ENCODE data around the gene TXNDC12. TPM values are rescaled to one million over a fixed set of nuclear protein-coding genes. Genes with fewer than 3 reads are reported as not detected.
A peak's percentile ranks its signal among the peaks of the same experiment; 100 is the strongest.
"Not testable (repeated sequence)": the region's sequence is repeated elsewhere in the genome, so short reads cannot be mapped to it uniquely, and the experiment has no call there.

The TXNDC12 gene
- polyA plus RNA-seq, 3 donors = 24.3 to 125 (median 121) TPM

- H2AFZ ChIP-seq (ENCODE audit: insufficient read depth, low read depth, low read length, poor library complexity, severe bottlenecking) = no peak overlapping the region
- peaks cover 50% of the 10 kb centered on the region for H4K20me1 ChIP-seq (ENCODE audit: insufficient read depth, low read length)
- peak overlapping the region; percentile 98 to 100 for H3K4me3 Mint-ChIP-seq
- intact Hi-C loops (cut with micrococcal nuclease) = loop anchor here (10.0 kb wide), 2 partner anchors 351 to 641 kb away; partner anchors contain the start of genes COA7 (in 1 of the 2), ORC1 (in 1 of the 2) and PRPF38A (in 1 of the 2)
- H3K36me3 ChIP-seq (replicated peaks in 1 of 2; ENCODE audit: control insufficient read depth in 1 of 2, insufficient read depth in 2 of 2, low read length in 2 of 2) = peaks cover 17 to 23% of the 10 kb centered on the region in 2 donors
- TF ChIP-seq, protein P1, sequence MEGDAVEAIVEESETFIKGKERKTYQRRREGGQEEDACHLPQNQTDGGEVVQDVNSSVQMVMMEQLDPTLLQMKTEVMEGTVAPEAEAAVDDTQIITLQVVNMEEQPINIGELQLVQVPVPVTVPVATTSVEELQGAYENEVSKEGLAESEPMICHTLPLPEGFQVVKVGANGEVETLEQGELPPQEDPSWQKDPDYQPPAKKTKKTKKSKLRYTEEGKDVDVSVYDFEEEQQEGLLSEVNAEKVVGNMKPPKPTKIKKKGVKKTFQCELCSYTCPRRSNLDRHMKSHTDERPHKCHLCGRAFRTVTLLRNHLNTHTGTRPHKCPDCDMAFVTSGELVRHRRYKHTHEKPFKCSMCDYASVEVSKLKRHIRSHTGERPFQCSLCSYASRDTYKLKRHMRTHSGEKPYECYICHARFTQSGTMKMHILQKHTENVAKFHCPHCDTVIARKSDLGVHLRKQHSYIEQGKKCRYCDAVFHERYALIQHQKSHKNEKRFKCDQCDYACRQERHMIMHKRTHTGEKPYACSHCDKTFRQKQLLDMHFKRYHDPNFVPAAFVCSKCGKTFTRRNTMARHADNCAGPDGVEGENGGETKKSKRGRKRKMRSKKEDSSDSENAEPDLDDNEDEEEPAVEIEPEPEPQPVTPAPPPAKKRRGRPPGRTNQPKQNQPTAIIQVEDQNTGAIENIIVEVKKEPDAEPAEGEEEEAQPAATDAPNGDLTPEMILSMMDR (IDR thresholded peaks at IDR 0.05) = no peak
- no CpG with 5 or more reads among the region's 1 CpG for WGBS (ENCODE audit: insufficient coverage)
- no peaks in the 10 kb centered on the region for H3K27me3 Mint-ChIP-seq (ENCODE audit: low read depth in 3 of 3)
- peak overlapping the region in 1 of 3 experiments; percentile 89 for H3K4me3 ChIP-seq (replicated peaks in 1 of 3; ENCODE audit: low read depth in 2 of 3, low read length in 3 of 3)
- no peak for DNase-seq
- no peak overlapping the region for H3K9ac ChIP-seq (ENCODE audit: insufficient read depth, low read length, poor library complexity, severe bottlenecking)
- H3K27ac ChIP-seq (ENCODE audit: low read depth in 1 of 2, low read length in 2 of 2) = no peak overlapping the region
- H3K9me3 ChIP-seq (replicated peaks in 1 of 2; ENCODE audit: control insufficient read depth in 1 of 2, insufficient read depth in 1 of 2, low read length in 2 of 2) = no peaks in the 10 kb centered on the region
- H3K27me3 ChIP-seq (ENCODE audit: control insufficient read depth in 2 of 2, insufficient read depth in 2 of 2, low read length in 2 of 2) = no peaks in the 10 kb centered on the region
- peaks cover 35 to 45% of the 10 kb centered on the region in 2 donors for H3K4me1 ChIP-seq (ENCODE audit: control insufficient read depth in 1 of 2, insufficient read depth in 2 of 2, low read length in 2 of 2)
- H3K36me3 Mint-ChIP-seq = peaks cover 15 to 30% of the 10 kb centered on the region in 2 donors
- no peak overlapping the region for H3K27ac Mint-ChIP-seq
- H3K79me2 ChIP-seq (ENCODE audit: insufficient read depth, low read length) = peaks cover 96% of the 10 kb centered on the region
- H3K4me1 Mint-ChIP-seq = peaks cover 46% of the 10 kb centered on the region
- peaks cover 0 to 3% (median 0%) of the 10 kb centered on the region in 7 donors for H3K9me3 Mint-ChIP-seq
- H3K4me2 ChIP-seq (replicated peaks; ENCODE audit: extremely low read depth, low read length, poor library complexity, severe bottlenecking) = peak overlapping the region; percentile 97
Observed at GRCh38 chr1:52053862-52054261, 1.1 kb downstream of the TXNDC12 start.

- H3K9me3 Mint-ChIP-seq, H3K4me3 Mint-ChIP-seq: not testable (repeated sequence)
Observed at GRCh38 chr1:52049337-52049736, 5.7 kb downstream of the TXNDC12 start.

DNA sequence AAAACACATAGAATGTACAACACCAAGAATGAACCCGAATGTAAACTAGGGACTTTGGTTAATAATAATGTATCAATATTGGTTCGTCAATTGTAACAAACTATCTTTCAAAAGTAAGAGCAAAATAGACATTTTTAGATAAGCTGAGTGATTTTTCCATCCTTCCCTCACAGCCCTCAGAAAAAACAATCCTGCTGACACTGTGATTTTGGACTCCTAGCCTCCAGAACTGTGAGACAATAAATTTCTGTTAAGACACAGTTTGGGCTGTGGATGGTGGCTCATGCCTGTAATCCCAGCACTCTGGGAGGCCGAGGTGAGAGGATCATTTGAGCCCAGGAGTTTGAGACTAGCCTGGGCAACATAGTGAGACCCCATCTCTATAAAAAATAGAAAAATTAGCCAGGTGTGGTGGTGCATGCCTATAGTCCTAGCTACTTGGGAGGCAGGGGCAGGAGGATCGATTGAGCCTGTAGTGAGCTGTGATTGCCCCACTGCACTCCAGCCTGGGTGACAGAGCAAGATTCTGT is 9.3 kb downstream of the TXNDC12 start:
- H4K20me1 ChIP-seq (ENCODE audit: insufficient read depth, low read length) = peaks cover 42% of the 10 kb centered on the region
- H3K27ac Mint-ChIP-seq = not testable (repeated sequence)

More at GRCh38 chr1:52049337-52049736, 5.7 kb downstream of the TXNDC12 start:
- DNase-seq; H3K4me3 ChIP-seq (replicated peaks in 1 of 3; ENCODE audit: low read depth in 2 of 3, low read length in 3 of 3); intact Hi-C loops (cut with micrococcal nuclease); H3K27me3 Mint-ChIP-seq (ENCODE audit: low read depth in 3 of 3); H3K9me3 ChIP-seq (replicated peaks in 1 of 2; ENCODE audit: control insufficient read depth in 1 of 2, insufficient read depth in 1 of 2, low read length in 2 of 2); H3K9ac ChIP-seq (ENCODE audit: insufficient read depth, low read length, poor library complexity, severe bottlenecking); H2AFZ ChIP-seq (ENCODE audit: insufficient read depth, low read depth, low read length, poor library complexity, severe bottlenecking); H3K4me2 ChIP-seq (replicated peaks; ENCODE audit: extremely low read depth, low read length, poor library complexity, severe bottlenecking); H3K4me1 ChIP-seq (ENCODE audit: control insufficient read depth in 1 of 2, insufficient read depth in 2 of 2, low read length in 2 of 2); H3K27ac ChIP-seq (ENCODE audit: low read depth in 1 of 2, low read length in 2 of 2); H3K27me3 ChIP-seq (ENCODE audit: control insufficient read depth in 2 of 2, insufficient read depth in 2 of 2, low read length in 2 of 2): not testable (repeated sequence)
- peaks cover 34 to 52% of the 10 kb centered on the region in 2 donors for H3K36me3 Mint-ChIP-seq
- Histone ChIP-seq H3K36me3 (replicated peaks in 1 of 2; ENCODE audit: control insufficient read depth in 1 of 2, insufficient read depth in 2 of 2, low read length in 2 of 2) (peaks cover 17 to 44% of the 10 kb centered on the region in 2 donors), H4K20me1 (ENCODE audit: insufficient read depth, low read length) (peaks cover 44% of the 10 kb centered on the region), H3K79me2 (ENCODE audit: insufficient read depth, low read length) (peaks cover 91% of the 10 kb centered on the region)
- no CpG with 5 or more reads among the region's 4 CpGs for WGBS (ENCODE audit: insufficient coverage)
- H3K27ac Mint-ChIP-seq = peak overlapping the region in 3 of 7 donors; percentile 11 to 48 (median 36)
- peaks cover 20% of the 10 kb centered on the region for H3K4me1 Mint-ChIP-seq

More for the DNA sequence above, 9.3 kb downstream of the TXNDC12 start:
- H3K36me3 ChIP-seq (replicated peaks in 1 of 2; ENCODE audit: control insufficient read depth in 1 of 2, insufficient read depth in 2 of 2, low read length in 2 of 2) = peaks cover 2 to 48% of the 10 kb centered on the region in 2 donors
- H3K4me3 ChIP-seq (replicated peaks in 1 of 3; ENCODE audit: low read depth in 2 of 3, low read length in 3 of 3); DNase-seq; H3K4me2 ChIP-seq (replicated peaks; ENCODE audit: extremely low read depth, low read length, poor library complexity, severe bottlenecking); H2AFZ ChIP-seq (ENCODE audit: insufficient read depth, low read depth, low read length, poor library complexity, severe bottlenecking); H3K4me1 Mint-ChIP-seq; H3K4me1 ChIP-seq (ENCODE audit: control insufficient read depth in 1 of 2, insufficient read depth in 2 of 2, low read length in 2 of 2); intact Hi-C loops (cut with micrococcal nuclease); H3K27ac ChIP-seq (ENCODE audit: low read depth in 1 of 2, low read length in 2 of 2); H3K9ac ChIP-seq (ENCODE audit: insufficient read depth, low read length, poor library complexity, severe bottlenecking); H3K9me3 Mint-ChIP-seq; H3K27me3 ChIP-seq (ENCODE audit: control insufficient read depth in 2 of 2, insufficient read depth in 2 of 2, low read length in 2 of 2); H3K27me3 Mint-ChIP-seq (ENCODE audit: low read depth in 3 of 3); H3K9me3 ChIP-seq (replicated peaks in 1 of 2; ENCODE audit: control insufficient read depth in 1 of 2, insufficient read depth in 1 of 2, low read length in 2 of 2); H3K4me3 Mint-ChIP-seq: not testable (repeated sequence)
- WGBS (ENCODE audit: insufficient coverage) = 100% methylated on average over 1 of the region's 4 CpGs
- peaks cover 39 to 48% of the 10 kb centered on the region in 2 donors for H3K36me3 Mint-ChIP-seq
- peaks cover 72% of the 10 kb centered on the region for H3K79me2 ChIP-seq (ENCODE audit: insufficient read depth, low read length)
